Superior temporal gyrus (tissue), 1 donor: ENCODE data around the gene FOXP1.

Source experiments
- DNase-seq: peaks from one replicate; pipeline ENCODE4 v3.0.0-alpha.2; 2016; ENCODE audit errors: extremely low spot score

FOXP1 gene

GRCh38 chr3:71372241-71372768 lies 211.2 kb downstream of the FOXP1 start:
- DNase-seq: no peak

GRCh38 chr3:71371282-71371681 lies 212.2 kb downstream of the FOXP1 start:
- no peak for DNase-seq

- DNase-seq: no peak
Measured at GRCh38 chr3:71370467-71370866, 213.1 kb downstream of the FOXP1 start.

- DNase-seq: no peak
Measured at GRCh38 chr3:71369701-71370391, 213.7 kb downstream of the FOXP1 start.

GRCh38 chr3:71366988-71367604 lies 216.4 kb downstream of the FOXP1 start:
- no peak for DNase-seq

- no peak for DNase-seq
Measured at GRCh38 chr3:71361334-71361890, 222.1 kb downstream of the FOXP1 start.

GRCh38 chr3:71360764-71361163 lies 222.8 kb downstream of the FOXP1 start:
- no peak for DNase-seq

GRCh38 chr3:71360180-71360579 lies 223.3 kb downstream of the FOXP1 start:
- no peak for DNase-seq

- no peak for DNase-seq
Measured at GRCh38 chr3:71358243-71358642, 225.3 kb downstream of the FOXP1 start.

- DNase-seq: no peak
Measured at GRCh38 chr3:71356265-71356664, 227.3 kb downstream of the FOXP1 start.

- no peak for DNase-seq
Measured at GRCh38 chr3:71355862-71356261, 227.7 kb downstream of the FOXP1 start.

- no peak for DNase-seq
Measured at GRCh38 chr3:71355037-71355436, 228.5 kb downstream of the FOXP1 start.

GRCh38 chr3:71351403-71352149 lies 232.0 kb downstream of the FOXP1 start:
- DNase-seq: no peak

GRCh38 chr3:71350998-71351397 lies 232.5 kb downstream of the FOXP1 start:
- DNase-seq: no peak

GRCh38 chr3:71348831-71349230 lies 234.7 kb downstream of the FOXP1 start:
- DNase-seq: no peak

GRCh38 chr3:71348001-71348632 lies 235.4 kb downstream of the FOXP1 start:
- no peak for DNase-seq

GRCh38 chr3:71346061-71346460 lies 237.5 kb downstream of the FOXP1 start:
- no peak for DNase-seq

GRCh38 chr3:71345429-71346040 lies 238.0 kb downstream of the FOXP1 start:
- DNase-seq: no peak

GRCh38 chr3:71341721-71342120 lies 241.8 kb downstream of the FOXP1 start:
- no peak for DNase-seq

- DNase-seq: no peak
Measured at GRCh38 chr3:71339049-71339448, 244.5 kb downstream of the FOXP1 start.

- DNase-seq: no peak
Measured at GRCh38 chr3:71332813-71333212, 250.7 kb downstream of the FOXP1 start.
